Measurements from ENCODE around the gene BRD7. TPM values are rescaled to one million over a fixed set of nuclear protein-coding genes. Genes with fewer than 3 reads are reported as not detected.

The BRD7 gene
- total and polyA plus RNA-seq, 7 experiments from 2014 or later = 34.5 to 91.1 (median 84.4) TPM

- ATAC-seq = no peak
Observed at GRCh38 chr16:50403491-50403890, 34.7 kb upstream of the BRD7 start.

DNA sequence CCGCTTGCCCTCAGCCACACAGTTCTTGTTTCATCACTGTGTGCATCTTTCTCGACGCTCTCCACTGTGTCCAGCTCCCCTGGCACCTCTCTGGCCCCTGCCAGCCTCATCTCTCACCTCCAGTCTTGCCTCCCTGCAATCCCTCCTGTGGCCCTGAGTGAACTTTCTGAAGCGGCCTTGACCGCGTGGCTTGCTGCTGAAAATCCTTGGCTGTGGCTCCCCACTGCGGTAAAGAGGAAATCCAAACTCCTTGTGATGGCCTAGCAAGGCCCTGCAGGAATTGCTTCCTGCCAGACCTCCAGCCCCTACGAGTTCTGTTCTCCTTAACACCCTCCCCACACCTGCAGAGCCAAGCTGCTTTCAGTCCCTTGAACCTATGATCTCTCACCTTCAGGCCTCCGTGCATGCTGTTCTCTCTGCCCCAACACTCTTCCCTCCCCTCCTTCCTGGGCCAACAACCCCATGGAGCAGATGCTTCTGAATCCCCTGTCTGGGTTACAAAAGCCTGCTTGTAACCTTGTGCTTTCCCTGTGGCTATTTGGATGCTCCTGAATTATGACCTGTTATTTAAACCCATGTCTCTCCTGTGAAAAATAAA, 33.6 kb upstream of the BRD7 start:
- H3K4me1 ChIP-seq (ENCODE audit: control insufficient read depth in 2 of 2, insufficient read depth in 2 of 2, low read length in 2 of 2) = no peaks in the 10 kb centered on the region
- intact Hi-C loops (cut with micrococcal nuclease) = no loop called here
- peaks cover 0 to 2% (median 0%) of the 10 kb centered on the region in 5 donors for H3K27me3 Mint-ChIP-seq

More at GRCh38 chr16:50403491-50403890, 34.7 kb upstream of the BRD7 start:
- H3K36me3 Mint-ChIP-seq = no peaks in the 10 kb centered on the region
- H3K27me3 Mint-ChIP-seq = peaks cover 0 to 2% (median 0%) of the 10 kb centered on the region in 5 donors
- intact Hi-C loops (cut with micrococcal nuclease) = no loop called here
- no peaks in the 10 kb centered on the region for H3K27me3 ChIP-seq (ENCODE audit: control insufficient read depth in 2 of 2, insufficient read depth in 2 of 2, low read length in 2 of 2)
- no peaks in the 10 kb centered on the region for H3K36me3 ChIP-seq (ENCODE audit: control insufficient read depth in 2 of 3, insufficient read depth in 3 of 3, low read length in 3 of 3)
- no peak overlapping the region for H3K4me3 ChIP-seq (ENCODE audit: low read length)
- H3K4me1 ChIP-seq (ENCODE audit: control insufficient read depth in 2 of 2, insufficient read depth in 2 of 2, low read length in 2 of 2) = no peaks in the 10 kb centered on the region
- peaks cover 0 to 2% (median 0%) of the 10 kb centered on the region in 11 donors for H3K9me3 Mint-ChIP-seq
- no peak overlapping the region for H3K27ac ChIP-seq (ENCODE audit: low read depth, low read length)
- POLR2A ChIA-PET = no interaction called here
- H3K9me3 ChIP-seq (ENCODE audit: control insufficient read depth in 2 of 3, low read length in 3 of 3) = no peaks in the 10 kb centered on the region
- no peak overlapping the region for H3K4me3 Mint-ChIP-seq
- peaks cover 0 to 5% (median 4%) of the 10 kb centered on the region in 7 donors for H3K4me1 Mint-ChIP-seq
- no peak for DNase-seq
- H3K27ac Mint-ChIP-seq = no peak overlapping the region
- CTCF ChIA-PET = no interaction called here

GRCh38 chr16:50401355-50401754, 32.6 kb upstream of the BRD7 start:
- H3K4me1 ChIP-seq (ENCODE audit: control insufficient read depth in 2 of 2, insufficient read depth in 2 of 2, low read length in 2 of 2) = peaks cover 0 to 2% of the 10 kb centered on the region in 2 donors
- H3K27me3 Mint-ChIP-seq = peaks cover 0 to 2% (median 0%) of the 10 kb centered on the region in 5 donors
- no peaks in the 10 kb centered on the region for H3K36me3 ChIP-seq (ENCODE audit: control insufficient read depth in 2 of 3, insufficient read depth in 3 of 3, low read length in 3 of 3)
- intact Hi-C loops (cut with micrococcal nuclease) = no loop called here
- CTCF ChIA-PET = no interaction called here
- no peak overlapping the region for H3K27ac ChIP-seq (ENCODE audit: low read depth, low read length)
- POLR2A ChIA-PET = interaction anchor here (0.6 kb wide), 1 partner anchor 312 kb away, joined by 4 read pairs; no protein-coding TSS in a partner anchor
- no peak for ATAC-seq
- DNase-seq = no peak
- peaks cover 0 to 20% (median 14%) of the 10 kb centered on the region in 7 donors for H3K4me1 Mint-ChIP-seq
- H3K36me3 Mint-ChIP-seq = no peaks in the 10 kb centered on the region
- no peak overlapping the region for H3K4me3 Mint-ChIP-seq
- H3K4me3 ChIP-seq (ENCODE audit: low read length) = no peak overlapping the region
- H3K27me3 ChIP-seq (ENCODE audit: control insufficient read depth in 2 of 2, insufficient read depth in 2 of 2, low read length in 2 of 2) = no peaks in the 10 kb centered on the region
- H3K9me3 ChIP-seq (ENCODE audit: control insufficient read depth in 2 of 3, low read length in 3 of 3) = no peaks in the 10 kb centered on the region
- H3K9me3 Mint-ChIP-seq = peaks cover 0 to 2% (median 0%) of the 10 kb centered on the region in 11 donors
- H3K27ac Mint-ChIP-seq = no peak overlapping the region

More for the DNA sequence above, 33.6 kb upstream of the BRD7 start:
- Mint-ChIP-seq H3K36me3 (no peaks in the 10 kb centered on the region), H3K9me3 (peaks cover 0 to 2% (median 0%) of the 10 kb centered on the region in 11 donors), H3K4me1 (peaks cover 0 to 9% (median 5%) of the 10 kb centered on the region in 7 donors), H3K27ac (peak overlapping the region in 1 of 9 donors; percentile 32), H3K4me3 (no peak overlapping the region)
- Histone ChIP-seq H3K4me3 (ENCODE audit: low read length) (no peak overlapping the region), H3K27me3 (ENCODE audit: control insufficient read depth in 2 of 2, insufficient read depth in 2 of 2, low read length in 2 of 2) (no peaks in the 10 kb centered on the region), H3K9me3 (ENCODE audit: control insufficient read depth in 2 of 3, low read length in 3 of 3) (no peaks in the 10 kb centered on the region), H3K36me3 (ENCODE audit: control insufficient read depth in 2 of 3, insufficient read depth in 3 of 3, low read length in 3 of 3) (no peaks in the 10 kb centered on the region), H3K27ac (ENCODE audit: low read depth, low read length) (no peak overlapping the region)
- DNase-seq (no peak), ATAC-seq (no peak)
- ChIA-PET CTCF (interaction anchor here (0.8 kb wide), 1 partner anchor 342 kb away, joined by 3 read pairs; no protein-coding TSS in a partner anchor), POLR2A (no interaction called here)

DNA sequence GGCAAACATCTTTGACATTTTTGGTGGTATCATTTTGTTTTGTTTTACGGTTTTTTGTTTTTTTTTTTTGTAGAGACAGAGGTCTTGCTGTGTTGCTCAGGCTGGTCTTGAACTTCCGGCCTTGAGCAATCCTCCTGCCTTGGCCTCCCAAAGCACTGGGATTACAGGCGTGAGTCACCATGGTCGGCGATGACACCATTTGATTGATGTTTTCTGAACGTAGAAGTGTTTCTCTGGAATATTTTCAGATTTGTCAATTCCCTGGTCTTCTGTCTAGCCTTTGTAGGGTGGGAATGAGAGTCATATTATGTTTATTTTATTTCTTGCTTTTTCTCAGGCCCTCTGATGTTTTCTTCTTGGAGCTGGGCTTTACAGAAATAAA, 32.2 kb upstream of the BRD7 start:
- peaks cover 0 to 2% (median 0%) of the 10 kb centered on the region in 5 donors for H3K27me3 Mint-ChIP-seq

GRCh38 chr16:50400312-50400966, 31.7 kb upstream of the BRD7 start:
- intact Hi-C loops (cut with micrococcal nuclease) = no loop called here
- no peak overlapping the region for H3K27ac Mint-ChIP-seq
- Histone ChIP-seq H3K9me3 (ENCODE audit: control insufficient read depth in 2 of 3, low read length in 3 of 3) (no peaks in the 10 kb centered on the region), H3K4me3 (ENCODE audit: low read length) (no peak overlapping the region), H3K36me3 (ENCODE audit: control insufficient read depth in 2 of 3, insufficient read depth in 3 of 3, low read length in 3 of 3) (no peaks in the 10 kb centered on the region), H3K27ac (ENCODE audit: low read depth, low read length) (no peak overlapping the region), H3K4me1 (ENCODE audit: control insufficient read depth in 2 of 2, insufficient read depth in 2 of 2, low read length in 2 of 2) (peaks cover 0 to 11% of the 10 kb centered on the region in 2 donors), H3K27me3 (ENCODE audit: control insufficient read depth in 2 of 2, insufficient read depth in 2 of 2, low read length in 2 of 2) (no peaks in the 10 kb centered on the region)
- H3K27me3 Mint-ChIP-seq = peaks cover 0 to 2% (median 0%) of the 10 kb centered on the region in 5 donors
- H3K36me3 Mint-ChIP-seq = no peaks in the 10 kb centered on the region
- POLR2A ChIA-PET = interaction anchor here (0.6 kb wide), 1 partner anchor 313 kb away, joined by 4 read pairs; no protein-coding TSS in a partner anchor
- no peak overlapping the region for H3K4me3 Mint-ChIP-seq
- CTCF ChIA-PET = interaction anchor here (0.6 to 0.8 kb wide), 2 partner anchors 244 to 264 kb away, joined by 3 to 5 read pairs; no protein-coding TSS in a partner anchor
- H3K9me3 Mint-ChIP-seq = peaks cover 0 to 2% (median 0%) of the 10 kb centered on the region in 11 donors
- DNase-seq (no peak), ATAC-seq (no peak)
- H3K4me1 Mint-ChIP-seq = peaks cover 5 to 29% (median 24%) of the 10 kb centered on the region in 7 donors

More for the DNA sequence above, 32.2 kb upstream of the BRD7 start:
- Mint-ChIP-seq H3K27ac (no peak overlapping the region), H3K36me3 (no peaks in the 10 kb centered on the region), H3K4me1 (peaks cover 2 to 24% (median 18%) of the 10 kb centered on the region in 7 donors), H3K4me3 (no peak overlapping the region), H3K9me3 (peaks cover 0 to 2% (median 0%) of the 10 kb centered on the region in 11 donors)
- Histone ChIP-seq H3K27me3 (ENCODE audit: control insufficient read depth in 2 of 2, insufficient read depth in 2 of 2, low read length in 2 of 2) (no peaks in the 10 kb centered on the region), H3K4me3 (ENCODE audit: low read length) (no peak overlapping the region), H3K36me3 (ENCODE audit: control insufficient read depth in 2 of 3, insufficient read depth in 3 of 3, low read length in 3 of 3) (no peaks in the 10 kb centered on the region), H3K27ac (ENCODE audit: low read depth, low read length) (no peak overlapping the region), H3K4me1 (ENCODE audit: control insufficient read depth in 2 of 2, insufficient read depth in 2 of 2, low read length in 2 of 2) (peaks cover 0 to 6% of the 10 kb centered on the region in 2 donors), H3K9me3 (ENCODE audit: control insufficient read depth in 2 of 3, low read length in 3 of 3) (no peaks in the 10 kb centered on the region)
- intact Hi-C loops (cut with micrococcal nuclease) = no loop called here
- DNase-seq = no peak
- POLR2A ChIA-PET = interaction anchor here (0.6 kb wide), 1 partner anchor 312 kb away, joined by 4 read pairs; no protein-coding TSS in a partner anchor
- no peak for ATAC-seq
- CTCF ChIA-PET = interaction anchor here (0.8 kb wide), 1 partner anchor 244 kb away, joined by 3 read pairs; no protein-coding TSS in a partner anchor

DNA sequence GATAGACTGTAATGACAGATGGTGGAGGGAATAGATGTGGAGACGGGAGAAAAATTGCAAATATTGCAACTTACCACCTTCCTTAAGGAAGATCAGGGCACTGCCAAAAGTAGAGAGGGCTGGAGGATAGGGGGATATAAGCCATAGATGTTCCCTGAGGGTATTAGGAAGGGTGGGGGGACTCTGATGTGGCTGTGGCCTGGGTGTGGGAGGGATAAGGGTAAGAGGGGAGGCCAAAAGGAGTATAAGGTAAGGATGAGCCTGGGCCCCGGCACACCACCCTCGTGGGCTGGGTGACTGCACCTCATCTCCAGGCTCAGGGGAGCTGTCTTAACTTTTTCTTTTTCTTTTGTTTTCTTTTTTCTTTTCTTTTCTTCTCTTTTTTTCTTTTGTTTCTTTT, 30.6 kb upstream of the BRD7 start:
- DNase-seq (no peak), ATAC-seq (no peak)
- peak overlapping the region in 1 of 10 donors; percentile 42 for H3K4me3 Mint-ChIP-seq
- peaks cover 5 to 35% (median 30%) of the 10 kb centered on the region in 7 donors for H3K4me1 Mint-ChIP-seq
- peaks cover 0 to 3% (median 0%) of the 10 kb centered on the region in 11 donors for H3K9me3 Mint-ChIP-seq
- H3K36me3 Mint-ChIP-seq = no peaks in the 10 kb centered on the region
- ChIA-PET POLR2A (no interaction called here), CTCF (interaction anchor here (0.6 kb wide), 1 partner anchor 22 kb away, joined by 3 read pairs; no protein-coding TSS in a partner anchor)
- Histone ChIP-seq H3K4me3 (ENCODE audit: low read length) (no peak overlapping the region), H3K4me1 (ENCODE audit: control insufficient read depth in 2 of 2, insufficient read depth in 2 of 2, low read length in 2 of 2) (peaks cover 0 to 15% of the 10 kb centered on the region in 2 donors), H3K27ac (ENCODE audit: low read depth, low read length) (no peak overlapping the region), H3K27me3 (ENCODE audit: control insufficient read depth in 2 of 2, insufficient read depth in 2 of 2, low read length in 2 of 2) (no peaks in the 10 kb centered on the region), H3K9me3 (ENCODE audit: control insufficient read depth in 2 of 3, low read length in 3 of 3) (no peaks in the 10 kb centered on the region), H3K36me3 (ENCODE audit: control insufficient read depth in 2 of 3, insufficient read depth in 3 of 3, low read length in 3 of 3) (no peaks in the 10 kb centered on the region)
- peaks cover 0 to 2% (median 0%) of the 10 kb centered on the region in 5 donors for H3K27me3 Mint-ChIP-seq
- intact Hi-C loops (cut with micrococcal nuclease) = no loop called here
- peak overlapping the region in 3 of 9 donors; percentile 41 to 60 (median 59) for H3K27ac Mint-ChIP-seq
